H7 (cell line): ENCODE measurements around the gene CLCF1. TPM values are rescaled to one million over a fixed set of nuclear protein-coding genes. Genes with fewer than 3 reads are reported as not detected.

ENCODE experiments used
- DNase-seq: peaks from one replicate; pipeline ENCODE4 v3.0.0; 2012
- H3K27me3 ChIP-seq: 2 replicates; pipeline ENCODE4 v1.6.0; 2011; ENCODE audit warnings: mild to moderate bottlenecking, low read length; ENCODE audit not compliant: control insufficient read depth, insufficient read depth
- H3K36me3 ChIP-seq: replicated peaks from 2 replicates; pipeline ENCODE4 v1.5.1; 2011; ENCODE audit warnings: low read length; ENCODE audit not compliant: control insufficient read depth, insufficient read depth
- H3K4me3 ChIP-seq: 2 replicates; pipeline ENCODE4 v1.5.1; 2011; ENCODE audit warnings: low read depth, mild to moderate bottlenecking, control low read depth, low read length, moderate library complexity; ENCODE audit not compliant: insufficient read depth
- total RNA-seq: library from RNA; depleted of rRNA; stranded (reverse); fragments of >200 nt; shearing (Covaris generic); gene quantifications from 2 replicates; pipeline ENCODE4 v1.2.3, GENCODE V29; 2014

The CLCF1 gene
- total RNA-seq, 1 experiment from 2014 or later: 4.4 TPM

GRCh38 chr11:67393437-67393836 lies 20.0 kb upstream of the CLCF1 start:
- Histone ChIP-seq H3K4me3 (no peak overlapping the region), H3K27me3 (no peaks in the 10 kb centered on the region), H3K36me3 (peaks cover 17% of the 10 kb centered on the region)
- DNase-seq: no peak

GRCh38 chr11:67392183-67392715 lies 18.9 kb upstream of the CLCF1 start:
- H3K27me3 ChIP-seq: no peaks in the 10 kb centered on the region
- H3K36me3 ChIP-seq: peaks cover 8% of the 10 kb centered on the region
- peak overlapping the region; percentile 89 for H3K4me3 ChIP-seq
- DNase-seq: peak; percentile 77

GRCh38 chr11:67391304-67392182 lies 18.1 kb upstream of the CLCF1 start, which contains the start of gene RAD9A:
TSS of gene RAD9A (plus strand) at chr11:67391986. CDS start at chr11:67392045, 59 bp downstream.
- peak within 1 kb of the TSS; percentile 89 for H3K4me3 ChIP-seq
- peak; percentile 100 for DNase-seq
- H3K36me3 ChIP-seq: peaks cover 8% of the 10 kb centered on the region
- no peaks in the 10 kb centered on the region for H3K27me3 ChIP-seq

GRCh38 chr11:67390947-67391303 lies 17.5 kb upstream of the CLCF1 start:
- DNase-seq: no peak
- Histone ChIP-seq H3K27me3 (no peaks in the 10 kb centered on the region), H3K36me3 (peaks cover 8% of the 10 kb centered on the region), H3K4me3 (peak overlapping the region; percentile 89)

- peaks cover 2% of the 10 kb centered on the region for H3K27me3 ChIP-seq
- peak; percentile 91 for DNase-seq
- no peak overlapping the region for H3K4me3 ChIP-seq
- H3K36me3 ChIP-seq: peaks cover 5% of the 10 kb centered on the region
Observed at GRCh38 chr11:67389477-67389876, 16.1 kb upstream of the CLCF1 start.

- H3K4me3 ChIP-seq: no peak overlapping the region
- peaks cover 2% of the 10 kb centered on the region for H3K27me3 ChIP-seq
- no peaks in the 10 kb centered on the region for H3K36me3 ChIP-seq
- no peak for DNase-seq
Observed at GRCh38 chr11:67387518-67387917, 14.1 kb upstream of the CLCF1 start.

- H3K27me3 ChIP-seq: peaks cover 2% of the 10 kb centered on the region
- H3K36me3 ChIP-seq: no peaks in the 10 kb centered on the region
- no peak overlapping the region for H3K4me3 ChIP-seq
- no peak for DNase-seq
Observed at GRCh38 chr11:67387069-67387468, 13.7 kb upstream of the CLCF1 start.

- no peak for DNase-seq
- Histone ChIP-seq H3K27me3 (peaks cover 2% of the 10 kb centered on the region), H3K4me3 (no peak overlapping the region), H3K36me3 (no peaks in the 10 kb centered on the region)
Observed at GRCh38 chr11:67384851-67385366, 11.5 kb upstream of the CLCF1 start.

GRCh38 chr11:67382276-67383136 lies 9.1 kb upstream of the CLCF1 start:
- DNase-seq: peak; percentile 90
- no peak overlapping the region for H3K4me3 ChIP-seq
- peaks cover 3% of the 10 kb centered on the region for H3K27me3 ChIP-seq
- H3K36me3 ChIP-seq: no peaks in the 10 kb centered on the region

GRCh38 chr11:67381244-67381972 lies 8.0 kb upstream of the CLCF1 start:
- Histone ChIP-seq H3K27me3 (peaks cover 14% of the 10 kb centered on the region), H3K4me3 (no peak overlapping the region)
- DNase-seq: no peak

GRCh38 chr11:67379061-67380058 lies 6.0 kb upstream of the CLCF1 start:
- Histone ChIP-seq H3K4me3 (no peak overlapping the region), H3K27me3 (peaks cover 21% of the 10 kb centered on the region), H3K36me3 (no peaks in the 10 kb centered on the region)
- peak; percentile 67 for DNase-seq

More at GRCh38 chr11:67381244-67381972, 8.0 kb upstream of the CLCF1 start:
- H3K36me3 ChIP-seq: no peaks in the 10 kb centered on the region

GRCh38 chr11:67378544-67378943 lies 5.1 kb upstream of the CLCF1 start:
- H3K4me3 ChIP-seq: no peak overlapping the region
- no peaks in the 10 kb centered on the region for H3K36me3 ChIP-seq
- no peak for DNase-seq
- peaks cover 21% of the 10 kb centered on the region for H3K27me3 ChIP-seq
